ENCODE data around the gene VWA5A.

DNA sequence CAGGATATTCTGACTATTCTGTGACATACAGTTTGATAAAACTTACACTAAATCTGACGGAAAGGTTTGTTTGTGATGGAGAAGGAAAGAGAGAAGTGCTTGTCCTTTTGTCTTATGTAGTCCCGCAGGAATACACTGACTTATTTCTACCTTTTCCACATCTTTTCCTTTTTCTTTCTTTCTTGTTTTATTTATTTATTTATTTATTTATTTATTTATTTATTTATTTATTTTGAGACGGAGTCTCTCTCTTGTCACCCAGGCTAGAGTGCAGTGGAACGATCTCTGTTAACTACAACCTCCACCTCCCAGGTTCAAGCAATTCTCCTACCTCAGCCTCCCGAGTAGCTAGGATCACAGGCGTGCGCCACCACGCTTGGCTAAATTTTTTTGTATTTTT, 43.1 kb upstream of the VWA5A start:
- TF ChIP-seq, protein P1, sequence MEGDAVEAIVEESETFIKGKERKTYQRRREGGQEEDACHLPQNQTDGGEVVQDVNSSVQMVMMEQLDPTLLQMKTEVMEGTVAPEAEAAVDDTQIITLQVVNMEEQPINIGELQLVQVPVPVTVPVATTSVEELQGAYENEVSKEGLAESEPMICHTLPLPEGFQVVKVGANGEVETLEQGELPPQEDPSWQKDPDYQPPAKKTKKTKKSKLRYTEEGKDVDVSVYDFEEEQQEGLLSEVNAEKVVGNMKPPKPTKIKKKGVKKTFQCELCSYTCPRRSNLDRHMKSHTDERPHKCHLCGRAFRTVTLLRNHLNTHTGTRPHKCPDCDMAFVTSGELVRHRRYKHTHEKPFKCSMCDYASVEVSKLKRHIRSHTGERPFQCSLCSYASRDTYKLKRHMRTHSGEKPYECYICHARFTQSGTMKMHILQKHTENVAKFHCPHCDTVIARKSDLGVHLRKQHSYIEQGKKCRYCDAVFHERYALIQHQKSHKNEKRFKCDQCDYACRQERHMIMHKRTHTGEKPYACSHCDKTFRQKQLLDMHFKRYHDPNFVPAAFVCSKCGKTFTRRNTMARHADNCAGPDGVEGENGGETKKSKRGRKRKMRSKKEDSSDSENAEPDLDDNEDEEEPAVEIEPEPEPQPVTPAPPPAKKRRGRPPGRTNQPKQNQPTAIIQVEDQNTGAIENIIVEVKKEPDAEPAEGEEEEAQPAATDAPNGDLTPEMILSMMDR (IDR thresholded peaks at IDR 0.05; ENCODE audit: low read depth, low read length) = no peak
- no peak for TF ChIP-seq EZH2phosphoT487 (IDR thresholded peaks at IDR 0.05; ENCODE audit: low read depth)

Data from OCI-LY3 (cell line).